ENCODE results near the gene CCDC144A.
"Not testable (repeated sequence)": the region's sequence is repeated elsewhere in the genome, so short reads cannot be mapped to it uniquely, and the experiment has no call there.

- TF ChIP-seq, protein P1, sequence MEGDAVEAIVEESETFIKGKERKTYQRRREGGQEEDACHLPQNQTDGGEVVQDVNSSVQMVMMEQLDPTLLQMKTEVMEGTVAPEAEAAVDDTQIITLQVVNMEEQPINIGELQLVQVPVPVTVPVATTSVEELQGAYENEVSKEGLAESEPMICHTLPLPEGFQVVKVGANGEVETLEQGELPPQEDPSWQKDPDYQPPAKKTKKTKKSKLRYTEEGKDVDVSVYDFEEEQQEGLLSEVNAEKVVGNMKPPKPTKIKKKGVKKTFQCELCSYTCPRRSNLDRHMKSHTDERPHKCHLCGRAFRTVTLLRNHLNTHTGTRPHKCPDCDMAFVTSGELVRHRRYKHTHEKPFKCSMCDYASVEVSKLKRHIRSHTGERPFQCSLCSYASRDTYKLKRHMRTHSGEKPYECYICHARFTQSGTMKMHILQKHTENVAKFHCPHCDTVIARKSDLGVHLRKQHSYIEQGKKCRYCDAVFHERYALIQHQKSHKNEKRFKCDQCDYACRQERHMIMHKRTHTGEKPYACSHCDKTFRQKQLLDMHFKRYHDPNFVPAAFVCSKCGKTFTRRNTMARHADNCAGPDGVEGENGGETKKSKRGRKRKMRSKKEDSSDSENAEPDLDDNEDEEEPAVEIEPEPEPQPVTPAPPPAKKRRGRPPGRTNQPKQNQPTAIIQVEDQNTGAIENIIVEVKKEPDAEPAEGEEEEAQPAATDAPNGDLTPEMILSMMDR (conservative IDR thresholded peaks at IDR 0.05 in 1 of 2, IDR thresholded peaks at IDR 0.05 in 1 of 2; ENCODE audit: extremely low read depth in 1 of 2, insufficient read depth in 1 of 2, low read depth in 1 of 2, low read length in 2 of 2) = not testable (repeated sequence)
- not testable (repeated sequence) for TF ChIP-seq EZH2 (IDR thresholded peaks at IDR 0.05; ENCODE audit: borderline replicate concordance, low read length)
These were observed 67.5 kb downstream of the CCDC144A start for GRCh38 chr17:16757520-16757919.

Measured in mammary epithelial cell (primary cell).